ENCODE results near the gene SMKR1.

DNA sequence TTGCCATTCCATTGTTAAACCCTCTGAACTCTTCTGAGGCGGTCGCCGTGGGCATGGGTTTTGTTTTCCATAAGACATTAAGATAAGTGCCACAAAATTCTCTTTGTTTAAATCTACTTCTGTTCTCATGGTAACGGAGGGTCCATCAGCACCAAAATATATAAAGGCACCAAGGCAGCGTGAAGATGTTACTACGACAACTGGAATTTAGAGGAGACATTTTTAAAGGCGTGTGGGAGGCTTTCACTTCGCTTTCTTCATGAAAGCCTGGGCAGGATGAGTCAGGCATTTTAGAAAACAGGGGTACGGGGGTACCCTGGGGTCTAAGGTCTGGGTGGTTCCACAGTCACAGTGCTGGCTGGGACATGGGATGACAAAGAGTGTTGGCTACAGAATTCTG, 34.0 kb downstream of the SMKR1 start:
- TF ChIP-seq CTCF (IDR thresholded peaks at IDR 0.05; ENCODE audit: borderline replicate concordance, extremely low read depth, low read length, poor library complexity, severe bottlenecking) (no peak), EZH2 (IDR thresholded peaks at IDR 0.05; ENCODE audit: borderline replicate concordance, low read depth, low read length, severe bottlenecking) (no peak)

Data from DND-41 (cell line).